Testis (tissue), 2 donors: ENCODE results near the gene RAB11FIP3.

Experiments used
- CTCF ChIP-seq, 3 experiments: fragments of 450-650 bp in 2 of 3; fragments of 200-600 bp in 1 of 3; sonication (generic) in 1 of 3; IDR thresholded peaks; one replicate each; pipeline ENCODE4 v1.5.1; 2016 to 2019; ENCODE audit warnings: antibody characterized with exemption in 3 of 3, mild to moderate bottlenecking in 2 of 3, moderate library complexity in 1 of 3
- POLR2A ChIP-seq: fragments of 450-650 bp; IDR thresholded peaks from one replicate; pipeline ENCODE4 v1.6.1; 2017; ENCODE audit warnings: antibody characterized with exemption, mild to moderate bottlenecking, moderate library complexity

- no peak for TF ChIP-seq CTCF (IDR thresholded peaks at IDR 0.05)
- TF ChIP-seq POLR2A = no peak
Observed at GRCh38 chr16:531494-532125, 106.2 kb downstream of the RAB11FIP3 start.
